Retina (tissue), 1 donor: ENCODE measurements around the gene TPPP3.

ENCODE experiments used
- DNase-seq: peaks from one replicate; pipeline ENCODE4 v3.0.0-alpha.2; 2016

TPPP3 gene

DNA sequence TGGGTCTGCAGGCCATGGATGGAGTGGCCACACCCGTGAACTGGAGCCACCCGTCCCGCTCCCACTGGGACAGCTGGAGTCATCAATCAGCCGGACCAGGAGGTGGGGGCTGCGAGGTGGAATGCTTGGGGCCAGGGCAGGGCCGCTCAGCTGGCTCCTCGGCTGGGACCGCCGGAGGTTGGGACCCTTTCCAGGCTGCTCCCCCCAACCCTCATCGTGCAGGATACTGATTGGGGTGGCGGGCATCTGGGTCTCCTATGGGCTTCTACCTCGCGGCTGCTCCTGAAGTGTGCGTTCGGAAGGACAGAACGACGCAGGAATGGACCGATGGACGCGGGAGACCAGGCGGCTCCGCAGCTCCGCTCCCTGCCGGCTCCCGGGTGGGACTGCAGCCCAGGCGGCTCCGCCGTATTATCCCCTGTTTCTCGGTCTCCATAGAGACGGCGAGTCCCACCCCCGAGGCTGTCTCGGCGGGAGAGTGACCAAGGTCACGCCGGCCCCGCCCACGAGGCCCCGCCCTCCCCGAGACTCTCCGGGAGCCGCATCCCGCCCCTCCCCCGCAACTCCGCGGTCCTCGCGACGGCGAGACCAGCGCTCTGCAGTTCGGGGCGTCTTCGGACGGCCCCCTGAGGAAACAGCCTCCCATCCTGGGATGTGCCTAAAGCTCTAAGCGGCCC is at the start of gene TPPP3:
Gene TPPP3 (minus strand): TSS at position 388 of the 677 bp plus-strand sequence. CDS start 2,387 bp downstream, outside the sequence.
- peak; percentile 92 for DNase-seq

DNA sequence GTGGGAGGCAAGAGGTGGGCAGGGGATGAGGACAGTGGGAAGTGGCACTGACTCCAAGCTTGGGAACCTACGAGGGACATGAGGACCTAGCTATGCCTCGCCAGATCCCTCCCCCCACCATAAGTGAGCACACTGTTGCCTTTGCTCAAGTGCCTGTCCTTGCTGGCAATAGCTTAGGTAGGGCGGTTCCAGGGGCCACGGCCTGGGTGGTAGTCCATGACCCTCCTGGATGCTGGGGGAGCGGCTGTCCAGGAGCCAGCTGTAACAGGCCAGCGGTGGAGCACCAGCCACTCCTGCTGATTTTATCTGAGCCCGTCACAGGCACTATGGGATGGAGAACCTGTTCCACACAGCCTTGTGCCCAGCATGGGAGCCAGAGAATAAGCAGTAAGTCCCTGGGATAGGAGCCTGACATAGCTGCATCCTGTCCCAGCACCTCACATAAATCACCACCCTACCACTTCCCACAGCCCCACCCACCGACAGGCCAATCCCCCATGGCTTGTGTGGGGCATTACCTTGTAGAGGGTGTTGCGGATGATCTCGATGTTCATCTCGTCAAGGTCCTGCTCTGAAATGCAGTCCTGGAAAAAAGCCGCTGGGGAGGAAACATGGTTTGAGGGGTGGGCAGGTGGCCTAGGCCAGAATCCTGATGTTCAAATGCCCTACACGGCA is 49.4 kb upstream of the TPPP3 start:
- no peak for DNase-seq

DNA sequence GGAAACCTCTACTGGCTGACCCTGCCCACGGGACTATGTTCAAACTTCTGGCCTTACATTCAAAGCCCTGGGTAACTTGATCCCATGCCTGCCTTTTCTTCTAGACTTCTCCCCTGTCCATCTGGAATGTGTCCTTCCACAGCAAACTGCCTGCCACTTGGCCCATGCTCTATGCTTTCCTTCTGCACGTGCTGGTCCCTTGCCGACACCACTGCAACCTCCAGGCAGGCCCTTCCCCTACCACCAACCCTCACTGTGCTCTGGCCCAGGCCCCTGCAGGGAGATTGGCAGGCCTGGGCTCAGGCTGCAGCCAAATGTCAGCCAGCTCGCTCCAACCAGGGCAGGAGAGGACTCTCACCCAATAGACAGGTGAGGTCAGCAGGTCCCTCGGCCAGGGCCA is 48.6 kb upstream of the TPPP3 start:
- DNase-seq = no peak

DNA sequence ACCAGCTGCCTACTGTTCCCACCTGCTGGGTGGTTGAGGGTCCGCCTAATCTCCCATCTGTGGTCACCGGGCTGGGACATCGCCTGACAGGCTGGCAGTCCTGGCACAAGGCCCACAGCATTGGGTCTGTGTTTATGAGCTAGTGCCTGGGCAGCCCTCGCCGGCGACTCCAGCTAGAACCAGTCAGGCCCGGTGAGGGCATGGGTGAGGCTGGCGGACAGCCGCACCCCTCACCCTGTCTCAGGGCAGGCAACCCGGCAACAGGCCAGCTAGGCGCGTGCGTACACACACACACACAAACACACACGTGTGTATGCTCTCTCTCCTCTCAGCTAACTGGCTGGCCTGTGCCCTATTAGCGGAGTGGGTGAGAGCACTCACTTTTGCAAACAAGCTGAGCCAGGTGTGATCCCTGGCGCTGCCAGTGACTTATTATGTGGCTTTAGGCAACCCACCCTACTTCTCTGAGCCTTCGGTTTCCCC is 48.0 kb upstream of the TPPP3 start:
- no peak for DNase-seq

DNA sequence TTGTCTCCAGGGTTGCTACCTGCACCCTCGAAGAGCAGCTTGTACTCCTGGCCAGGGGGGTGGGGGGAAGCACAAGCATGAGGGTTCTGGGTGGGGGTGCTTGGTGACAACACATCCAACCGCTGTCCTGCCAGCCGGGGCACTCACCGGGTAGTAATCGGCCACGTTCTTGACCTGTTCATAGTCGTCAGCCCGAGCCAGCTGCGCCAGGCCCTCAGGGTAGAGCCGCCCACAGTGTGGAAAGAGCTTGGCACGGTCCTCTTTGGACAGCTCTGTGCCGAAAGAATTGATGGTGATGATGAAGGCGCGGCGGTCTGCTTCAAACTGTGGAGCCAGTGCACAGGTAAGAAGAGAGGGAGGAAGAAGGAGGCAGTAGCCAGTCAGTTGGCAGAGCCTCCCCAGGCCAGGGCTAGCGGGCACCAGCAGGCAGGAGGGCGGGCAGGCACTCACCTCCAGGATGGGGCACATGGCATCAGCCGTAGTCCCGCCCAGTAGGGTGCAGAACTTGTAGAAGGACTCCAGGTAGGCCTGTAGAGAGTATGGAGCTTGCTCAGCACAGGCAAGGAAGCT is 45.6 kb upstream of the TPPP3 start:
- no peak for DNase-seq

DNA sequence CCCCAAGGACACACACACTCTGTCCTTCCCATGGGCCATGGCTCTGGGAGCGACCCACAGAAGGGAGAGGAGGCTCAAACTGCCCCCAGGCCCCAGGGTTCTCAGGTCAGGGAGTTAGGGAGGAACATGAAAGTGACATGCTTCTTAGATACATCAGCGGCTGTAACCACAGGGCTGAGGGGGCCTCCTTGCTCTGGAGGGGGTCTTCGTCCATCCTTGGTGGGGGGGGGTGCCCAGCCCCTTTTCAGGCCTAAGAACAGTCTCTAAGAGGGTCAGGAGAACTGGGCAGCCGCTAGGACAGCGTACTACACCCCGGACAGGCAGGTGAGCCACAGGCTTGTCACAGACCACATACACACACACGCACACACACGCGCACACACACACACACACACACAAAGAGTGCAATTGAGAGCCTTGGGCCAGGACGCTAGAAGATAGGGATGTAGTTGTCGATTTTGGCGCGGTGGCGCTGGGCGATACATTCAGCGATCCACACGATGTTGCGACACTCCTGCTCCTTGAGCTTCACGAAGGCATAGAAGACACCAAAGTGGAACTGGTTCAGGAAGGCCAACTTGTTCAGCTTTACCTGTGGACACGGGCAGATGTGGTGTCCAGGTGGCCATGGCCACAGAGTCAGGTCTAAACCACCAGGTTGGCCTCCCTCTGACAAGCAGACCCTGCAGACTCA is 44.9 kb upstream of the TPPP3 start:
- no peak for DNase-seq

DNA sequence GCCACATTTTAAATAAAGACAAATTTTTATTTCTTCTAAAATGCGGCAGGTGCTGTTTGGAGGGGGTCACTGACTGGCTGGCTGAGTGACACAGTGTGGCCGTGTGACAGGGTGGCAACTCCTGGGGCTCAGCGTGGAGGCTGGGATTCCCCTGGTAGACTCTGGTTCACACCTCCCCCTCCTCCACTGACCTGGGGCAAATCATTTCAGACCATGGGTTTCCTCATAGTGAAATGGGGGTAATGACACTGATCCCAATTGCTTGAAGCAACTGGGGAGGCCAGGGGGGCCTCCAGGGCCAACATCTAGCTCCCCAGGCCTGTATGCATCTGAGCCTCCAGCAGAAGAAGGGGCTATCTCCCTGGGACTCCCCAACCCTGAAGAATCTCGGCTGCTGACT is 44.2 kb upstream of the TPPP3 start:
- DNase-seq = no peak

DNA sequence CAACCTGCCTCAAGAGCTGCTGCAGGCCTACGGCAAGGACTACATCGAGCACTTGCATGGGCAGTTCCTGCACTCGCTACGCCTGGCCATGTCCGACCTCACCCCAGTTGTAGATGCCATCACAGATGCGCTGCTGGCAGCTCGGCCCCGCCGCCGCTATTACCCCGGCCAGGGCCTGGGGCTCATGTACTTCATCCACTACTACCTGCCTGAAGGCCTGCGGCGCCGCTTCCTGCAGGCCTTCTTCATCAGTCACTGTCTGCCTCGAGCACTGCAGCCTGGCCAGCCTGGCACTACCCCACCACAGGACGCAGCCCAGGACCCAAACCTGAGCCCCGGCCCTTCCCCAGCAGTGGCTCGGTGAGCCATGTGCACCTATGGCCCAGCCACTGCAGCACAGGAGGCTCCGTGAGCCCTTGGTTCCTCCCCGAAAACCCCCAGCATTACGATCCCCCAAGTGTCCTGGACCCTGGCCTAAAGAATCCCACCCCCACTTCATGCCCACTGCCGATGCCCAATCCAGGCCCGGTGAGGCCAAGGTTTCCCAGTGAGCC is 43.4 kb upstream of the TPPP3 start:
- no peak for DNase-seq

DNA sequence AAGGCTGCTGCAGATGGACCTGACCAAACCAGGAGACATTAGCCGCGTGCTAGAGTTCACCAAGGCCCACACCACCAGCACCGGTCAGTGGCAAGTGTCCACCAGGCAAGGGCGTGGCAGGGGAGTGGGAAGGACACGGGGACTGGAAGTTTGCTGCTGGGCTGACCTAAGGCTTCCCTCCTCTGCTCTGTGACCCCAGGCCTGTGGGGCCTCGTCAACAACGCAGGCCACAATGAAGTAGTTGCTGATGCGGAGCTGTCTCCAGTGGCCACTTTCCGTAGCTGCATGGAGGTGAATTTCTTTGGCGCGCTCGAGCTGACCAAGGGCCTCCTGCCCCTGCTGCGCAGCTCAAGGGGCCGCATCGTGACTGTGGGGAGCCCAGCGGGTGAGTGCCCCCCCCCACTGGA is 42.5 kb upstream of the TPPP3 start:
- DNase-seq = no peak

DNA sequence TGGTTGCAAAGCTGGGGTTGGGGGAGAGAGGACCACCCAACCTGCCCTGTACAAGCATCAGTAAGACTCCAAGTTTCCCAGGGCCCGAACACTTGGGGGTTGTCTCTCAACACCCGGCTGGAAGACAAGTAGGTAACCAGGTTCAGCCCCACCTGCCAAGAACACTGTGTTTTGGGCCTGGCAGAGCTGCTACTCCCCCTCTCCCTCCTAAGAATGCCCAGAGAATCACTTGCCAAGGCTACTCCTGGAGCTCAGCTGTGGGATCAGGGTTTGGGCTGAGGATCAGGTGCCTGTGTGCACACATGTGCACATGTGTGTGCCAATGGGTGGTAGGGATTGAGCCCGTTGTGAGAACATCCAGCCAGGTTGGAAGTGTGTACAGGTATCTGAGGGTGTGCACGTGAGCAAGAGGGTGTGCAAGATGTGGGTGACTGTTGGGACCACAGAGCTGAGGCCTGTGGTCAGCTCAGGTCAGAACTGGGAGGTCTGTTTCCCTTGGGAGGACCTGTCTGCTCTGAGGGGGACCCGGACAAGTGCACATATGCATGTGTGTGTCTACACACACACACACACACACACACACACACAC is 39.9 kb upstream of the TPPP3 start:
- no peak for DNase-seq

DNA sequence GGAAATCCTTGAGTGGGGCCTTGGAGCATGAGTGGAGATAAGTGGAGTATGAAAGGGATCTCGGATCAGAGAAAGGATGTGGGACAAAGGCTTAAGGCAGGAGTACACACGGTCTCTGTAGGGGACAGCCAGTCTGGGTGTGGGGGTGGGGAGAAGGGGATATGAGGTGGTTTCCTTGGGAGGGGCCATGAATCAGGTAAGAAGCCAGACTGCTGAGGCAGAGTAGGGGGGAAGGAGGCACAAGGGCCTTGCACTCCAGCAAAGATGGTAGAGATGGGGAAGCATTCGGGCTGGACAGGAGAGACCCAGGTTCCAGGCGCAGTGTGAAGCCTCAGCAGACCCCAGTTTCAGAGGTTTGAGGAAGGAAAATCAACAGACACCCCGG is 39.2 kb upstream of the TPPP3 start:
- DNase-seq = no peak

DNA sequence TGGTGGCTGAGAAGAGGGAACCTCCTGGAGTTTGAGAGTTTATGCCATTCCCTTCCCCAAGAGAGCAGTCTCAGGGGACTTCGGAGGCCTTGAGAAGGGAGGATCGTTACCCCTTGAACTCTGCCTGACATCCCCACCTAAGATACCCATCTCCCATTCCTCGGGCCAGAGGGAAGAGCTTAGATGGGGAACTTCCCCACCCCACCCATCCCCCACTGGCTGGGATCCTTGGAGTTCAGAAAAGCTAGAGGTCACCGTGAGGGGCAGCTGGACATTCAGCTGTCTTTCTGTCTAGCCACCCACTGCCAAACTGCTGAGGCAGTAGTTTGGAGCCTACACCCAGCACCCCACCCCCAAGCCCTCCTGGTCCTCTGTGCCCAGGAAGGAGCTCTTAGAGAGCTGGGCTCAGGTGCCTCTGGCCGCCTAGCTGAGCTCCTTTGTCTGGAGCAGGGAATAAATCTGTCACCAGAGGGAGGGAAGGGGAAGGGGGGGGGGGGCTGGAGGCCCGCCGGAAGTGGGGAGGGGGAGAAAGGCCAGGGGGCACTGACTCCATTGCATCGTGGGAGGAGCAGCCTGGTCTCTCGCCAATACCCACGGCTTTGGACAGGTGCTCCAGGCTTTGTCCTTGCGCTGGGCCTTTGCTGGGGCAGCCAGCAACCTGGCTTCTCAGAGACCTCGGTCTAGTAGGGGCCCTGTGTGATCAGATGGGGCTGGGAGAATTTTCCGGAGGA is 38.6 kb upstream of the TPPP3 start:
- no peak for DNase-seq

DNA sequence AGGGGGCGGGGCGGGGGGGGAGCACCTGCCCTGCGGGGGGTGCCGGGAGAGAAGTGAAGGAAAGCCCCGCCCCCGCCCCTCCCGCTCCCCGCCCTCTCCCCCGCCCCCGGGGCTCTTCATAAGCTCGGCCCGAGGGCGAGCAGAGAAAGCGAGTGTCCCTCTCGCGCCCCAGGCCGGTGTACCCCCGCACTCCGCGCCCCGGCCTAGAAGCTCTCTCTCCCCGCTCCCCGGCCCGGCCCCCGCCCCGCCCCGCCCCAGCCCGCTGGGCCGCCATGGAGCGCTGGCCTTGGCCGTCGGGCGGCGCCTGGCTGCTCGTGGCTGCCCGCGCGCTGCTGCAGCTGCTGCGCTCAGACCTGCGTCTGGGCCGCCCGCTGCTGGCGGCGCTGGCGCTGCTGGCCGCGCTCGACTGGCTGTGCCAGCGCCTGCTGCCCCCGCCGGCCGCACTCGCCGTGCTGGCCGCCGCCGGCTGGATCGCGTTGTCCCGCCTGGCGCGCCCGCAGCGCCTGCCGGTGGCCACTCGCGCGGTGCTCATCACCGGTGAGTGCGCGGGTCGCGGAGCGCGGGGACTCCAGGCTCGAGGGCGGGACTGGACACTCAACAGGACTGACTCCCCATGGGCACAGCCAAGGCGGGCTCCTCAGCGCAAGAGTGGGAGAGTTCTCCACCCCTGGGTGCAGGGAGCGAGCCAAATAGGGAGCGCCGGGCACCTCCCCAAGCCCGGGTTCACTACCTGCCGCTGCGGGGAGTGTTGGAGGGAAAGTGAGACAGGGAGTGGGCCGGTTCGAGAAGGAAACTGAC is 37.9 kb upstream of the TPPP3 start, which contains the start of gene HSD11B2:
Gene HSD11B2 (plus strand): TSS at position 145 of the 798 bp plus-strand sequence. CDS start 128 bp downstream, at position 273.
- DNase-seq = peak; percentile 65

DNA sequence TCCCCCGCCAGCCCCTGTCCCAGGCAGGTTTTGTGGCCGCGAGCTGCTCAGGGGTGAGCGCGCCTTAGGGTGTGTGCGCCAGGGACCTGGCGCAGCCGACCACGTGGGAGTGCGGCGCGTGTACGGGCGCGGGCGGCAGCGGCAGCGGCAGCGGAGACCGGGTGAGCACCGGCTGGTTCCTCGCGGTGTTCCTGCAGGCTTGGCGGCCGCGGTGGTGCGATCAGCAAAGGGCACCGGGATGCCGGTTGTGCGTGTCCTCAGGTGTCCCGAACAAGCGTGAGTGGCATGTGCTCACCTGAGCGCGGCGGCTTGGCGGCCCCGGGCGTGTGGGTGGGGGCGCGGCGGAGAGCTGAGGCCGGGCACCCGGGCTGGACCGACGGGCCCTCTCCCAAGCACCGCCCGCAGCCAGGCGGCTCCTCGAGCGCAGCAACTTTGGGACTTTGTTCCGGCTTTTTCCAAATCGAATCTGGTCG is 37.2 kb upstream of the TPPP3 start:
- DNase-seq = peak; percentile 63

DNA sequence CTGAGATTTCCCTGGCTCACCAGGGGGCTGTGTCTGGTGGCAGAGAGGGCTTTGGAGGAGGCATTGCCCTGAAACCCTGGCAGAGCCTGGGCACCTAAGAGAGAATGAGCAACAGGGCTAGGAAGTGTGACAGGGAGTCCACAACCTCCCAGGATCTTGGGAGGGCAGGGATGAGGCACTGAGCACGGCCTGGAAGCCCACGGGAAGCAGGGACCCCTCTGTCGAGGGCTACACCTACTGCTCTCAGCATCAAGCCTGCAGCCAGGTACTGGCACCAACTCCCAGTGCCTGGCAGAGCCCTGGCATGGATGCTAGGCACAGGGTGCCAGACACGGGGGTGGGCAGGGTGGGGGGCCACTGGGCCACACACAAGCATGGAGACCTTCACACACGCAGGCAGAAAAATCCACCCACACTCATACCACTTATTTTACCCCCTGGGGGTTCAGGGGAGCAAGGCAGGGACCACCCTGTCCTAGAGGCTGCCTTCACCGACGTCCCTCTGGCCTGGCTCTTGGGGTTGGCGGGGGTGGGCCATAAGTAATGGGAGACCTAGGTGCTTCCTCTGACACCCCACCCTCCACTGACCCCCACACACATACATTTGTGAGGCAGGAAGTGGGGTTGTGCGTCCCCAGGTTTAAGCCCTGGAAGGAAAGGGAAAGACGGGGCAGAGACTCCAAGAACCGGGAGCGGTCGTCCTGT is 36.7 kb upstream of the TPPP3 start:
- no peak for DNase-seq

DNA sequence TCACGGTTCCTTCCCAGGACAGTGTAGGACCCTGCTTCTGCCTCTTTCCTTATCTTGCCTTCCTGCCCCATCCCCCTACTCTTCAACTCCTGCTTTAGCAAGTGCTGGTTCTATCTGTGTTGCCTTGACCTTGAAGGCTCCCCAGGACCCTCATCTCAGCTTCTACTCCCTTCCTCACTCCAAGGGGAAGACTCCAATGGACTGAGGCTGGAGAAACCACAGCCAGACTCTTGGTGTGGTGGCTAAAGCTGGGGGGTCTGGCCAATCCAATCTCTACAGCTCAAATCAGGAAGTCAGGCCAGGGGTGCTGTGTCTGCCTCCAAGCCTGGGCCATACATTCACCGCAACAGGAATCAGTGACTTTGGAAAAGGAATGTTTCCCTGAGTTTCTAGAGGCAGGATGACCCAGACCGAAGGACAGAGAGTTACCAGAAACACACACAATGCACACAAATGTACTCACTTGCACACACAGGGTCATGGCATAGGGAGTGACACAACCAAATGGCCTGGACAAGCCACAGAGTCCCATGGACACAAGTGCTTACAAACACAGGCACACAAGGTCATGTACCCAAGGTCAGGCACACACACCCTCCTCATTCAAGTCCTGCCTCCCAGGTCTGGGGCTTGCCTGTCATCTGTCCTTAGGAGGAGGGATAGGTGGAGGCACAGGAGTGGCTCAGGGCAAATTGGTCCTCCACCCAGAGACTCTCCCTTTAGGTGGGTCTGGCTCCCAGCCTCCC is 35.9 kb upstream of the TPPP3 start:
- no peak for DNase-seq

DNA sequence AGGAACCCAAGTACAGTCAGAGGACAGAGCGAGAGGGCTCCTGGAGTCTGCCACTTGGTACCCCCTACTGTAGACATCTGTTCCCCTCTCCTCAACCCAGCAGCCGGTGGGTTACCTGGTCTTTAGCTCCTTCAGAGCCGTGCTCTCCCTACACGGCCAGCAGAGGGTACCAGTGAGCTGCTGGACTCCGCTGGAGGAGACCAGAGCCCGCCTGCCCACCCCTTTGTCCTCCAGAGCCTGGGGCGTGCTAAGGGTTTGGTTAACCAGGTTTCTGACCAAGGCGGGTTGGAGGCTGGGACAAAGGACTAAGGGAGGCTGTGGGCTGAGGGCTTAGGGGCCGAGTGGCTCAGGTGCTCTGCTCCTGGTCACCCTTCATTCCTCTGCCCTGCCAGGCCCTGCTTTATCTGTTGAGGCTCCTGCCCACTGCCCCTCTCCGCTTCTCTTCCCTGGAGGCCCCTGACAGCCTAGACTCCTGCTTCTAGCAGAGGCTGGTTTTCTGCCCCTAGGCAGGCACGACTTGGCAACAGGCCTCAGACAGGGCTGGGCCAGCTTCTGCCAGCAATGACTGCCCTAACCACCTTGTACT is 34.9 kb upstream of the TPPP3 start:
- DNase-seq = peak; percentile 79

DNA sequence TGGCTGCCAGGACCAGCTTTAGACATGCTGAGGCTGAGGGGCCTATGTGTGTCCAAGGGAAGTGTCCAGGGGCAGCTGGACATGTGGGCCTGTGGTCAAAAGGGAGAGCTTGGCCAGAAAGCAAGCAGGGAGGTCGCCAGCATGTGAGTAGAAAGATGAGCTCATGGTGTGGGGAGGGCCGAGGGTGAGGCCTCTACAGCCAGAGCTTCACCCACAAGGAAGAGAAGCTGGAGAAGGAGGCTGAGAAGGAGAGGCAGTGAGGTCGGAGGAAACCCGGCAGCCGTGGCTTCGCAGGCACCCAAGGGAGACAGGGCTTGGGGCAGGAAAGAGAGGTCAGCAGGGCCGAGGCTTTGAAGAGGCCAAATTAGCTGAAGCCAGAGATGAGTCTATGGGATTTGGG is 33.7 kb upstream of the TPPP3 start:
- no peak for DNase-seq

DNA sequence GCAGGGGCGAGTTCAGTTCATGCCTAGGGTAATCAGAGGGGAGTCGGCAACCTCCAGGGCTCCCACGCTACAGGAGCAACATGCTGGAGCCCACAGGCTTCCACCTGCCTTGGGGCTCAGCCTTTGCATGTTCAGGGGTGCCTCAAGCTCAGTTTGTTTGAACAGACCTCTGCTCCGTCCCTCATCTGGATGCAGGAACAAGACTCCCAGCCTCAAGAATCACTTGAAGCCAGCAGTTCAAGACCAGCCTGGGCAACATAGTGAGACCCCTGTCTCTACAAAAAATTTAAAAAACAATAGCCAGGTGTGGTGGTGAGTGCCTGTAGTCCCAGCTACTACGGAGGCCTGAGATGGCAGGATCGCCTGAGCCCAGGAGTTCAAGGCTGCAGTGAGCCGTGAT is 32.7 kb upstream of the TPPP3 start:
- DNase-seq = no peak
